Ishikawa (cell line): ENCODE results near the gene CACNB2.

Source experiments
- CEBPB ChIP-seq: IDR thresholded peaks from 2 replicates; pipeline ENCODE4 v1.6.1; 2012
- CREB1 ChIP-seq: IDR thresholded peaks from 2 replicates; pipeline ENCODE4 v1.6.1; 2012; ENCODE audit warnings: low read depth
- EGR1 ChIP-seq: IDR thresholded peaks from 2 replicates; pipeline ENCODE4 v1.6.1; 2012
- EP300 ChIP-seq: IDR thresholded peaks from 2 replicates; pipeline ENCODE4 v1.6.1; 2012; ENCODE audit warnings: borderline replicate concordance
- MAX ChIP-seq: IDR thresholded peaks from 2 replicates; pipeline ENCODE4 v1.6.1; 2012
- NFIC ChIP-seq: IDR thresholded peaks from 2 replicates; pipeline ENCODE4 v1.6.1; 2012
- RAD21 ChIP-seq: IDR thresholded peaks from 2 replicates; pipeline ENCODE4 v1.6.1; 2012; ENCODE audit warnings: low read depth
- TAF1 ChIP-seq: IDR thresholded peaks from 2 replicates; pipeline ENCODE4 v1.6.1; 2012; ENCODE audit warnings: low read depth, mild to moderate bottlenecking
- TCF12 ChIP-seq: IDR thresholded peaks from 2 replicates; pipeline ENCODE4 v1.6.1; 2012; ENCODE audit warnings: low read depth
- TEAD4 ChIP-seq: IDR thresholded peaks from 2 replicates; pipeline ENCODE4 v1.6.1; 2012
- USF1 ChIP-seq: IDR thresholded peaks from 2 replicates; pipeline ENCODE4 v1.6.1; 2012
- ZBTB7A ChIP-seq: IDR thresholded peaks from 2 replicates; pipeline ENCODE4 v1.6.1; 2012; ENCODE audit warnings: low read depth
- TF ChIP-seq, protein P1 (sequence below): IDR thresholded peaks from 2 replicates; pipeline ENCODE4 v1.6.1; 2012; ENCODE audit warnings: low read depth, mild to moderate bottlenecking

DNA sequence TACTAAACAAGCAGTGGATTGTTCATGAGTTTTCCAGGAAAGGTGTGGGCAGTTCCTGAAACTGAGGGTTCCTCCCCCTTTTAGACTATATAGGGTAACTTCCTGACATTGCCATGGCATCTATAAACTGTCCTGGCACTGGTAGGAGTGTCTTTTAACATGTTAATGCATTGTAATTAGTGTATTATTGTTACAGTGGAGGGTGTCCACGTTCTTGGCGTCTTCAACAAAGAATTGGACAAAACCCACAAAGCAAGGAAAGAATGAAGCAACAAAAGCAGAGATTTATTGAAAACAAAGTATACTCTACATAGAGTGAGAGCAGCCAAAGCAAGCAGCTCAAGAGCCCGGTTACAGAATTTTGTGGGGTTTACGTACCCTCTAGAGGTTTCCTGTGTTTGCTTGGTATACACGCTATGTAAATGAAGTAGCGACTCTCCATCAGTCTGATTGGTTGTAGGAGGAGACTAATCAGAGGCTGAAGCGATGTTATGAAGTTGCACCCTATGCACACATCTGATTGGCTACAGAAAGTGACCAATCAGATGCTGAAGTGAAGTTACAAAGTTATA lies 335.9 kb downstream of the CACNB2 start:
- TF ChIP-seq CREB1 (no peak), CEBPB (no peak), ZBTB7A (no peak), USF1 (no peak), EGR1 (no peak), EP300 (no peak), TAF1 (no peak), NFIC (no peak), MAX (no peak), TCF12 (no peak), RAD21 (no peak), TEAD4 (no peak)
- TF ChIP-seq, protein P1, sequence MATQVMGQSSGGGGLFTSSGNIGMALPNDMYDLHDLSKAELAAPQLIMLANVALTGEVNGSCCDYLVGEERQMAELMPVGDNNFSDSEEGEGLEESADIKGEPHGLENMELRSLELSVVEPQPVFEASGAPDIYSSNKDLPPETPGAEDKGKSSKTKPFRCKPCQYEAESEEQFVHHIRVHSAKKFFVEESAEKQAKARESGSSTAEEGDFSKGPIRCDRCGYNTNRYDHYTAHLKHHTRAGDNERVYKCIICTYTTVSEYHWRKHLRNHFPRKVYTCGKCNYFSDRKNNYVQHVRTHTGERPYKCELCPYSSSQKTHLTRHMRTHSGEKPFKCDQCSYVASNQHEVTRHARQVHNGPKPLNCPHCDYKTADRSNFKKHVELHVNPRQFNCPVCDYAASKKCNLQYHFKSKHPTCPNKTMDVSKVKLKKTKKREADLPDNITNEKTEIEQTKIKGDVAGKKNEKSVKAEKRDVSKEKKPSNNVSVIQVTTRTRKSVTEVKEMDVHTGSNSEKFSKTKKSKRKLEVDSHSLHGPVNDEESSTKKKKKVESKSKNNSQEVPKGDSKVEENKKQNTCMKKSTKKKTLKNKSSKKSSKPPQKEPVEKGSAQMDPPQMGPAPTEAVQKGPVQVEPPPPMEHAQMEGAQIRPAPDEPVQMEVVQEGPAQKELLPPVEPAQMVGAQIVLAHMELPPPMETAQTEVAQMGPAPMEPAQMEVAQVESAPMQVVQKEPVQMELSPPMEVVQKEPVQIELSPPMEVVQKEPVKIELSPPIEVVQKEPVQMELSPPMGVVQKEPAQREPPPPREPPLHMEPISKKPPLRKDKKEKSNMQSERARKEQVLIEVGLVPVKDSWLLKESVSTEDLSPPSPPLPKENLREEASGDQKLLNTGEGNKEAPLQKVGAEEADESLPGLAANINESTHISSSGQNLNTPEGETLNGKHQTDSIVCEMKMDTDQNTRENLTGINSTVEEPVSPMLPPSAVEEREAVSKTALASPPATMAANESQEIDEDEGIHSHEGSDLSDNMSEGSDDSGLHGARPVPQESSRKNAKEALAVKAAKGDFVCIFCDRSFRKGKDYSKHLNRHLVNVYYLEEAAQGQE = no peak
